HEK293 (cell line): ENCODE data around the gene TTC12.
A peak's percentile ranks its signal among the peaks of the same experiment; 100 is the strongest.

Experiments
- FEZF1 ChIP-seq: fragments of 450-650 bp; formaldehyde crosslinking; IDR thresholded peaks from 2 replicates; pipeline ENCODE4 v1.5.1; 2016; ENCODE audit warnings: missing biosample characterization, missing genetic modification characterization
- YY2 ChIP-seq: fragments of 450-650 bp; formaldehyde crosslinking; IDR thresholded peaks from 2 replicates; pipeline ENCODE4 v1.5.1; 2016; ENCODE audit warnings: missing biosample characterization, missing genetic modification characterization
- ZBTB17 ChIP-seq: fragments of 450-650 bp; formaldehyde crosslinking; IDR thresholded peaks from 2 replicates; pipeline ENCODE4 v1.5.1; 2016; ENCODE audit warnings: missing biosample characterization, missing genetic modification characterization
- ZBTB49 ChIP-seq: fragments of 450-650 bp; formaldehyde crosslinking; IDR thresholded peaks from 2 replicates; pipeline ENCODE4 v1.5.1; 2016; ENCODE audit warnings: missing biosample characterization, missing genetic modification characterization, low read depth
- ZBTB8A ChIP-seq: fragments of 450-650 bp; formaldehyde crosslinking; IDR thresholded peaks from 2 replicates; pipeline ENCODE4 v1.5.1; 2016; ENCODE audit warnings: missing biosample characterization, missing genetic modification characterization
- ZNF146 ChIP-seq: fragments of 450-650 bp; formaldehyde crosslinking; IDR thresholded peaks from 2 replicates; pipeline ENCODE4 v1.5.1; 2016; ENCODE audit warnings: missing biosample characterization, missing genetic modification characterization
- ZNF2 ChIP-seq: fragments of 450-650 bp; formaldehyde crosslinking; IDR thresholded peaks from 2 replicates; pipeline ENCODE4 v1.5.1; 2016; ENCODE audit warnings: missing biosample characterization, missing genetic modification characterization
- ZNF248 ChIP-seq: fragments of 450-650 bp; formaldehyde crosslinking; IDR thresholded peaks from 2 replicates; pipeline ENCODE4 v1.5.1; 2017; ENCODE audit warnings: missing biosample characterization, missing genetic modification characterization
- ZNF274 ChIP-seq, 2 experiments: fragments of 200-500 bp in 1 of 2; fragments of 450-650 bp in 1 of 2; sonication (Bioruptor generic) in 1 of 2; formaldehyde crosslinking in 1 of 2; IDR thresholded peaks; 2 replicates each; pipeline versions ENCODE4 v1.5.1 to v1.6.1; 2014 to 2016; ENCODE audit warnings: borderline replicate concordance in 1 of 2, inconsistent platforms in 1 of 2, low read length in 1 of 2, missing biosample characterization in 1 of 2, missing genetic modification characterization in 1 of 2
- ZNF311 ChIP-seq: fragments of 450-650 bp; formaldehyde crosslinking; IDR thresholded peaks from 2 replicates; pipeline ENCODE4 v1.5.1; 2017; ENCODE audit warnings: missing biosample characterization, missing genetic modification characterization, borderline replicate concordance
- ZNF426 ChIP-seq: fragments of 450-650 bp; formaldehyde crosslinking; IDR thresholded peaks from 2 replicates; pipeline ENCODE4 v1.5.1; 2017; ENCODE audit warnings: missing biosample characterization, missing genetic modification characterization, mild to moderate bottlenecking, inconsistent platforms, moderate library complexity
- ZNF501 ChIP-seq: fragments of 450-650 bp; formaldehyde crosslinking; IDR thresholded peaks from 2 replicates; pipeline ENCODE4 v1.5.1; 2016; ENCODE audit warnings: missing biosample characterization, missing genetic modification characterization
- ZNF518A ChIP-seq: fragments of 450-650 bp; formaldehyde crosslinking; conservative IDR thresholded peaks from 2 replicates; pipeline ENCODE4 v1.5.1; 2016; ENCODE audit warnings: low read depth, missing biosample characterization, missing genetic modification characterization
- ZNF521 ChIP-seq: fragments of 450-650 bp; formaldehyde crosslinking; IDR thresholded peaks from 2 replicates; pipeline ENCODE4 v1.5.1; 2017; ENCODE audit warnings: missing biosample characterization, mild to moderate bottlenecking, missing genetic modification characterization
- ZNF529 ChIP-seq: fragments of 450-650 bp; formaldehyde crosslinking; IDR thresholded peaks from 2 replicates; pipeline ENCODE4 v1.5.1; 2017; ENCODE audit warnings: missing genetic modification characterization, missing biosample characterization; ENCODE audit not compliant: insufficient replicate concordance
- ZNF548 ChIP-seq: fragments of 450-650 bp; formaldehyde crosslinking; IDR thresholded peaks from 2 replicates; pipeline ENCODE4 v1.5.1; 2016; ENCODE audit warnings: missing biosample characterization, missing genetic modification characterization
- ZNF580 ChIP-seq: fragments of 450-650 bp; formaldehyde crosslinking; IDR thresholded peaks from 2 replicates; pipeline ENCODE4 v1.5.1; 2016; ENCODE audit warnings: missing biosample characterization, missing genetic modification characterization
- ZNF777 ChIP-seq: fragments of 450-650 bp; formaldehyde crosslinking; IDR thresholded peaks from 2 replicates; pipeline ENCODE4 v1.5.1; 2017; ENCODE audit warnings: missing biosample characterization, missing genetic modification characterization, borderline replicate concordance
- TF ChIP-seq, protein P1 (sequence below): fragments of 450-650 bp; formaldehyde crosslinking; IDR thresholded peaks from 2 replicates; pipeline ENCODE4 v1.5.0; 2017; ENCODE audit warnings: missing biosample characterization, missing genetic modification characterization, borderline replicate concordance
- TF ChIP-seq, protein P2 (sequence below): fragments of 450-650 bp; formaldehyde crosslinking; IDR thresholded peaks from 2 replicates; pipeline ENCODE4 v1.5.1; 2017; ENCODE audit warnings: missing biosample characterization, missing genetic modification characterization
- TF ChIP-seq, protein P3 (sequence below): fragments of 450-650 bp; formaldehyde crosslinking; IDR thresholded peaks from 2 replicates; pipeline ENCODE4 v1.5.1; 2016; ENCODE audit warnings: missing biosample characterization, missing genetic modification characterization

TTC12 gene

DNA sequence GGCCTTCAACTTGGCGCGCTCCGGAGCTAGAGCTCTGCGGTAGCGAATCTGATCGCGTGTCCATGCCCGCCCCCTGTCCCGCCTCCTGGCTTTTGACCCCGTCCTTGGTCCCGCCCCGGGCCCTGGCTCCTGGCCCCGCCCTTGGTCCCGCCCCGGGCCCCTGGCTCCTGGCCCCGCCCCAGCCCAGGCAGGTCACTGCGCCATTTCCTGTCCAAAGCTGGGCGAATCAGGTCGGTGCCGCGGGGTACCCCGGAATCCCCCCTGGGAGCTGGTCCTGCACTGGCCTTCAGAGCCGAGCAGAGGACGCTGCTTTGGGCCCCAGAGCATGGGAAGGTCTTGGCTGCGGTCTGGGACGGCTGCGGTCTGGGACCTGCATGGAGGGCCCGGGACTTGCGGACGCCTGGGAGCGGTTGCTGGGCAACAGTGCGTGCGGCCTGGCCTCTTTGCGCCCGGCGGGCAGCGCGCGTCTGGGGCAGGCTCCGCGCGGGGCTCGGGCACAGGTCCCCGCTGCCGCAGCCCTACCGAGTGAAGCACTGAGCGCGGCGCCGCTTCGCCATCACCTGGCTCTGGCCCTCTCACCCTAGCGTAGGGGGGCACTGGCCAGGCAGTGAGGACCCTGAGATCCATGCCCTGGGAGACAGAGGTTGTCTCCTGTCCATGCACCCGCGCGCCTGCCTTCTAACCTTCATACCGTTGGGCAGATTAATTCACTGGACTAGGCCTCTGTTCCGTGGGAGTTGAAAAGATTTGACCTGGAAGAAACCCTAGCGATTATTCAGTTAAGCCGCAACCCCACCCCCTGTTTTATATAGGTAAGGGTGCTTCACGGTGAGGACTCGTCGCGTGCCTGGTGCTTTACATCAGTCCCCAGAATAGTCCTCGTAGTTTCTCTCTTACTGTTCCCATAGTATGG lies at the start of gene TTC12 (continued):
- TF ChIP-seq, protein P1, sequence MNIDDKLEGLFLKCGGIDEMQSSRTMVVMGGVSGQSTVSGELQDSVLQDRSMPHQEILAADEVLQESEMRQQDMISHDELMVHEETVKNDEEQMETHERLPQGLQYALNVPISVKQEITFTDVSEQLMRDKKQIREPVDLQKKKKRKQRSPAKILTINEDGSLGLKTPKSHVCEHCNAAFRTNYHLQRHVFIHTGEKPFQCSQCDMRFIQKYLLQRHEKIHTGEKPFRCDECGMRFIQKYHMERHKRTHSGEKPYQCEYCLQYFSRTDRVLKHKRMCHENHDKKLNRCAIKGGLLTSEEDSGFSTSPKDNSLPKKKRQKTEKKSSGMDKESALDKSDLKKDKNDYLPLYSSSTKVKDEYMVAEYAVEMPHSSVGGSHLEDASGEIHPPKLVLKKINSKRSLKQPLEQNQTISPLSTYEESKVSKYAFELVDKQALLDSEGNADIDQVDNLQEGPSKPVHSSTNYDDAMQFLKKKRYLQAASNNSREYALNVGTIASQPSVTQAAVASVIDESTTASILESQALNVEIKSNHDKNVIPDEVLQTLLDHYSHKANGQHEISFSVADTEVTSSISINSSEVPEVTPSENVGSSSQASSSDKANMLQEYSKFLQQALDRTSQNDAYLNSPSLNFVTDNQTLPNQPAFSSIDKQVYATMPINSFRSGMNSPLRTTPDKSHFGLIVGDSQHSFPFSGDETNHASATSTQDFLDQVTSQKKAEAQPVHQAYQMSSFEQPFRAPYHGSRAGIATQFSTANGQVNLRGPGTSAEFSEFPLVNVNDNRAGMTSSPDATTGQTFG (tag by site-specific recombination) = no peak
- no peak for TF ChIP-seq ZNF146
- TF ChIP-seq ZNF501 (tag by site-specific recombination) = no peak
- TF ChIP-seq ZNF248 (tag by site-specific recombination) = no peak
- no peak for TF ChIP-seq ZNF426 (tag by site-specific recombination)
- no peak for TF ChIP-seq ZBTB49 (tag by site-specific recombination)
- TF ChIP-seq, protein P2, sequence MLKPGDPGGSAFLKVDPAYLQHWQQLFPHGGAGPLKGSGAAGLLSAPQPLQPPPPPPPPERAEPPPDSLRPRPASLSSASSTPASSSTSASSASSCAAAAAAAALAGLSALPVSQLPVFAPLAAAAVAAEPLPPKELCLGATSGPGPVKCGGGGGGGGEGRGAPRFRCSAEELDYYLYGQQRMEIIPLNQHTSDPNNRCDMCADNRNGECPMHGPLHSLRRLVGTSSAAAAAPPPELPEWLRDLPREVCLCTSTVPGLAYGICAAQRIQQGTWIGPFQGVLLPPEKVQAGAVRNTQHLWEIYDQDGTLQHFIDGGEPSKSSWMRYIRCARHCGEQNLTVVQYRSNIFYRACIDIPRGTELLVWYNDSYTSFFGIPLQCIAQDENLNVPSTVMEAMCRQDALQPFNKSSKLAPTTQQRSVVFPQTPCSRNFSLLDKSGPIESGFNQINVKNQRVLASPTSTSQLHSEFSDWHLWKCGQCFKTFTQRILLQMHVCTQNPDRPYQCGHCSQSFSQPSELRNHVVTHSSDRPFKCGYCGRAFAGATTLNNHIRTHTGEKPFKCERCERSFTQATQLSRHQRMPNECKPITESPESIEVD (tag by site-specific recombination) = no peak
- no peak for TF ChIP-seq ZNF311 (tag by site-specific recombination)
- TF ChIP-seq ZNF2 (tag by site-specific recombination) = peak; percentile 64
- no peak for TF ChIP-seq ZNF518A
- no peak for TF ChIP-seq ZNF529 (tag by site-specific recombination)
- peak; percentile 86 for TF ChIP-seq ZBTB8A (tag by site-specific recombination)
- no peak for TF ChIP-seq YY2 (tag by site-specific recombination)
- TF ChIP-seq, protein P3, sequence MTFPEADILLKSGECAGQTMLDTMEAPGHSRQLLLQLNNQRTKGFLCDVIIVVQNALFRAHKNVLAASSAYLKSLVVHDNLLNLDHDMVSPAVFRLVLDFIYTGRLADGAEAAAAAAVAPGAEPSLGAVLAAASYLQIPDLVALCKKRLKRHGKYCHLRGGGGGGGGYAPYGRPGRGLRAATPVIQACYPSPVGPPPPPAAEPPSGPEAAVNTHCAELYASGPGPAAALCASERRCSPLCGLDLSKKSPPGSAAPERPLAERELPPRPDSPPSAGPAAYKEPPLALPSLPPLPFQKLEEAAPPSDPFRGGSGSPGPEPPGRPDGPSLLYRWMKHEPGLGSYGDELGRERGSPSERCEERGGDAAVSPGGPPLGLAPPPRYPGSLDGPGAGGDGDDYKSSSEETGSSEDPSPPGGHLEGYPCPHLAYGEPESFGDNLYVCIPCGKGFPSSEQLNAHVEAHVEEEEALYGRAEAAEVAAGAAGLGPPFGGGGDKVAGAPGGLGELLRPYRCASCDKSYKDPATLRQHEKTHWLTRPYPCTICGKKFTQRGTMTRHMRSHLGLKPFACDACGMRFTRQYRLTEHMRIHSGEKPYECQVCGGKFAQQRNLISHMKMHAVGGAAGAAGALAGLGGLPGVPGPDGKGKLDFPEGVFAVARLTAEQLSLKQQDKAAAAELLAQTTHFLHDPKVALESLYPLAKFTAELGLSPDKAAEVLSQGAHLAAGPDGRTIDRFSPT (tag by site-specific recombination) = peak; percentile 56; the same call in 1 of the 2 replicates
- no peak for TF ChIP-seq ZNF521 (tag by site-specific recombination)
- TF ChIP-seq ZBTB17 (tag by site-specific recombination) = no peak; the same call in 1 of the 2 replicates
- TF ChIP-seq FEZF1 (tag by site-specific recombination) = no peak
- no peak for TF ChIP-seq ZNF777 (tag by site-specific recombination)
- TF ChIP-seq ZNF274 (IDR thresholded peaks at IDR 0.05; ENCODE audit: low read length) = no peak
- TF ChIP-seq ZNF274 (tag by site-specific recombination; IDR thresholded peaks at IDR 0.05; ENCODE audit: borderline replicate concordance) = no peak
- TF ChIP-seq ZNF548 (tag by site-specific recombination) = no peak
- TF ChIP-seq ZNF580 = no peak
